NCI-H345 (cell line): ENCODE measurements around the gene ZC3H13.
"Not testable (repeated sequence)": the region's sequence is repeated elsewhere in the genome, so short reads cannot be mapped to it uniquely, and the experiment has no call there.

Source experiments
- DNase-seq: peaks from one replicate; lab custom pipeline; 2025; lab: John Stamatoyannopoulos, UW

The ZC3H13 gene

GRCh38 chr13:46006688-46007452, 45.7 kb downstream of the ZC3H13 start:
- DNase-seq, result no peak

- no peak for DNase-seq
Observed at GRCh38 chr13:46004491-46004890, 48.1 kb downstream of the ZC3H13 start.

GRCh38 chr13:45996631-45997030, 55.9 kb downstream of the ZC3H13 start:
- no peak for DNase-seq

GRCh38 chr13:45995245-45995644, 57.3 kb downstream of the ZC3H13 start:
- DNase-seq, result no peak

- DNase-seq, result no peak
Observed at GRCh38 chr13:45994752-45995151, 57.8 kb downstream of the ZC3H13 start.

- no peak for DNase-seq
Observed at GRCh38 chr13:45989607-45990006, 62.9 kb downstream of the ZC3H13 start.

- DNase-seq, result not testable (repeated sequence)
Observed at GRCh38 chr13:45981127-45981526, 71.4 kb downstream of the ZC3H13 start.

GRCh38 chr13:45975337-45975736, 77.2 kb downstream of the ZC3H13 start:
- no peak for DNase-seq

- no peak for DNase-seq
Observed at GRCh38 chr13:45974500-45974899, 78.0 kb downstream of the ZC3H13 start.

GRCh38 chr13:45967589-45967988, 85.0 kb downstream of the ZC3H13 start:
- no peak for DNase-seq

- DNase-seq, result no peak
Observed at GRCh38 chr13:45966715-45967114, 85.8 kb downstream of the ZC3H13 start.

GRCh38 chr13:45961468-45961867, 91.1 kb downstream of the ZC3H13 start:
- DNase-seq, result no peak

GRCh38 chr13:45954836-45955800, 97.4 kb downstream of the ZC3H13 start:
- DNase-seq, result no peak

- no peak for DNase-seq
Observed at GRCh38 chr13:45953082-45953481, 99.5 kb downstream of the ZC3H13 start.

- DNase-seq, result no peak
Observed at GRCh38 chr13:45951724-45952123, 100.8 kb downstream of the ZC3H13 start.

- no peak for DNase-seq
Observed at GRCh38 chr13:45951166-45951565, 101.4 kb downstream of the ZC3H13 start.

- DNase-seq, result no peak
Observed at GRCh38 chr13:45950386-45951000, 102.1 kb downstream of the ZC3H13 start.

- no peak for DNase-seq
Observed at GRCh38 chr13:45949161-45949560, 103.4 kb downstream of the ZC3H13 start.

GRCh38 chr13:45943965-45944364, 108.6 kb downstream of the ZC3H13 start:
- no peak for DNase-seq

GRCh38 chr13:45943120-45943519, 109.4 kb downstream of the ZC3H13 start:
- DNase-seq, result no peak

GRCh38 chr13:45941261-45941660, 111.3 kb downstream of the ZC3H13 start:
- DNase-seq, result no peak

- DNase-seq, result no peak
Observed at GRCh38 chr13:45940061-45940460, 112.5 kb downstream of the ZC3H13 start.

- DNase-seq, result no peak
Observed at GRCh38 chr13:45936621-45937020, 115.9 kb downstream of the ZC3H13 start.
